NCI-H1417 (cell line): ENCODE results near the gene ALCAM.

Experiments used
- DNase-seq, 3 experiments: peaks; one replicate each; lab custom pipeline; 2025; lab: John Stamatoyannopoulos, UW

ALCAM gene

DNA sequence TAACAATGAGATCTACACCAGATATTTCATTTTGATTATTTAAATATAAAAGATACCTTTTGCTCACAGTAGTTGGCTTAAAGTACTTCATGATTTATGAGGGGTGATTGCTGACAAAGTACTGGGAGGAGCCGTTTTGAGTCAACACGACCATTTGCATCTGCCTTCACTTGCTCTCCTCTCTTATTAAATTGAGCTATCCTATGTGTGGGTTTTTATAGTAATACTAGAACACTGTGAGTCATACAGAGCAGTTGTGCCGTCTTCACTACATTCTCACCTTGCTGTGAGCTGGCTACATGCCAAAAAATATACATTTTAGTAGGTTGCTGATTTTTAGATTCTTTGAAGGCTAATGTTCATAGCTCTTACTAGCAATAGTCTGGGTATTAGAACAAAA lies 161.2 kb downstream of the ALCAM start:
- peak; percentile 81 to 94 (median 84) for DNase-seq

DNA sequence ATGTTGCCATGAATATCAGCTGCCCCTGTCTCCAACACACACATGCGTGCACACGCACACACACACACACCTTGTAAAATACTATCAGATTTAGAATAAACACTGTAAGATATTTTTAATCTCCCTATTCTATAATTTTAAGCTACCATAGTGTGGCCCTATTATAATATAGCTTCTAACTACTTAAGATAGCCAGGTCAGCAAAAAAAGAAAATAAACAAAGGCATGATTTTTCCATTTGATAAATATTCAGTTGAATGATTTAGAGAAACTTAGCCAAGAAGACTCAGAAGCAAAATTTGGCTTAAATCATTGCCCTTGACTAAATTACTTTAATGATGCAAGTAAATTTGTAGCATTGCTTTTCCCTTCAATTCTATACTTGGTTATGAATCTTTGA lies 162.2 kb downstream of the ALCAM start:
- DNase-seq: no peak

DNA sequence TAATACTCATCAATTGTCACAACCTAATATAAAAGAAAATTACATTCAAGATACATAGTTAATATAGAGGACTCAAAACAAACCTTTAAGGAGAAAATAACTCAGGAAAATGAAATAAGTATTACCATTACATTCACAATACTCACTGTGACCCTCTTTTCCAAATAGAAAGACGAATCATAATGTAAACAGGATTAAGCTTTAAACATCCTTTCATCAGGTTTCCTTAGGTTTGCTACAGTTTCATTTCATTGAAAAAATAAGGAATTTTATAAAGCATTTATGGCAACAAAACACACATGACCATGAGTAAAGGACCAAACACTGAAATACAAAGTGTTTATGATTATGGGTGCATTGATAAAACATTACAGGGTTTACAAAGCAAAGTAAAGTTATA lies 162.7 kb downstream of the ALCAM start:
- no peak for DNase-seq

DNA sequence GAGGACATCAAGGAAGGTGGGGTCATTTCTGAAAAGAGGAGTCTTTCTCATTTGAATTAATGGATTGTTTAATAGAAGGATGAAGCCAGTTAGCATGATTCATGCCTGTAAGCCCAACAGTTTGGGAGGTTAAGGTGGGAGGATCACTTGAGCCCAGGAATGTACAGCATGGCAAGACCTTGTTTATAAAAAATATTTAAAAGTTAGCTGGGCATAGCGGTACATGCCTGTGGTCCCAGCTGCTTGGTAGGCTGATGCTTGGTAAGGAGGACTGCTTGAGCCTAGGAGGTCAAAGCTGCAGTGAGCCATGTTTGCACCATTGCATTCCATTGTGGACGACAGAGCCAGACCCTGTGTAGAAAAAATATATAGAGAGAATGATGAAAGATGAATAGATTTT lies 165.5 kb downstream of the ALCAM start:
- no peak for DNase-seq

DNA sequence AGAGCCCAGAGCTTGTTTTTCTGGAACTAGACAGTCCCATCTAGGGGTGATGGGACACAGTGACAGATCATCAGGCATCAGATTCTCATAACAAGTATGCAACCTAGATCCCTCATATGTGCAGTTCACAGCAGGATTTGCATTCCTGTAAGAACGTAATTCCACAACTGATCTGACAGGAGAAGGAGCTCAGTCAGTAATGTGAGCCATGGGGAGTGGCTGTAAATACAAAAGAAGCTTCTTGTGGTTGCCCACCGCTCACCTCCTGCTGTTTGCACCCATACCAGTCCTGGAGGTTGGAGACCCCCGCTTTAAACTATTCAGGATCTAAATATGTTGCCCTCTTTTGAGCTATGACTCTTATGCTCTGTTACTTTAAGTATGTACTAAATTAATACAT lies 167.3 kb downstream of the ALCAM start:
- no peak for DNase-seq

DNA sequence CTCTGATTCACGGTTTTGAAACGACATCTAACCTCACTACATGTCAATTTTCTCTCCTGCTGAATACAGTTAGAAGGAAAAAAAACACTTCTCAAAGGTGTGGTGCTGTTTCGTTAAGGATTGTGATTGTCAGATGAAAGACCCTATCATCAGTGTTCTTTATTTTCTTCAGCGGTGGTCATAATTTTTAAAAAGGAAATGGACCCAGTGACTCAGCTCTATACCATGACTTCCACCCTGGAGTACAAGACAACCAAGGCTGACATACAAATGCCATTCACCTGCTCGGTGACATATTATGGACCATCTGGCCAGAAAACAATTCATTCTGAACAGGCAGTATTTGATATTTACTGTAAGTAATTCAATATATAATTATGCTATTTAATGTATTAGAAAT lies 167.8 kb downstream of the ALCAM start:
- DNase-seq: no peak

DNA sequence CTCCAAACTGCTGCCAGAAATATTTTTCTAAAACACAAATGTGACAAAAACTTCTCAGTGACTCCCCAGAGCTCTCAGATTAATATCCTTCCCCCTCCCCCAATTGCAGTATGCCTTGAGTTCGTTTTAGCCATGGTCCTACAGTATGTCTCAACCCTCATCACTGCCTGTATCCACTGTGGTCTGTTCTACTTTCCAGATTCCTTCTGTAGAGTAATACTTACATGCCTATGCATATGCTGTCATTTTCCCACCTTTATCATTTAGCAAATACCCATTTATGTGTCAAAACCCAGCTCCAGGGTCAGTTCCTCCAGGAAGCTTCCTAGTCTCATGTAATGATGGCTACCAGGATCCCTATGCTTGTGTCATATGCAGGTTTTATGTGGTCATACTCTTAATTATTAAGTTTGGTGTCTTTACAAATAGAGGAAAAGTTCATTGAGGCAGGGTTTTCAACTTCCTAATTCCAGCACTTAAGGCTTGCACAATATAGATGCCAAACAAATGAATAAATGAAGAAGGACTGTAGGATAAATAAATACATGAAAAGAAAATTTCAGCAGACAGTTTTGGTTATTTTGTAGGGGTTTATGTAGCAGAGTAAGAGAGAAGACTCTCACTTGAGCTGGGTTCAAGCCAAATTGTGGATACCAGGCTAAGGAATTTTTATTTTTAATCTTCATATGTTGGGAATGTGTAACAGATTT lies 170.8 kb downstream of the ALCAM start:
- DNase-seq: no peak

DNA sequence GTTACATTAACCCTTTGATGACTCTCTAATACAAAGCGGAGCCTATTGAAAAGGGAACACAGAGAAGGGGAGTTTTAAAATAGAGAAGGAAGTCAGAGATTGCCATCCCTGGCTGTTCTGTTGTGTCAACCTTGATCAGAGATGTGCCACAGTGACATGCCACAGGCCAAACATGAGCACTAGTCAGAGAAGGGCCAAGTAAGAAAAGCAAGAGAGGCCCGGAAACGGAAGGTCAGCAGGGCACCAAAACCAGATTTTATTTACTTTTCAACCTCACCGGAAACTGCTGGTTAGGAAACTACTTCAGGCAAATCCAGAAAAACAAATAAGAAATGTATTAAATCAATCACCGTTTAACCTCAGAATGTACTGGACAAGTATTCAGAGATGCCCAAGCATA lies 171.8 kb downstream of the ALCAM start:
- no peak for DNase-seq

DNA sequence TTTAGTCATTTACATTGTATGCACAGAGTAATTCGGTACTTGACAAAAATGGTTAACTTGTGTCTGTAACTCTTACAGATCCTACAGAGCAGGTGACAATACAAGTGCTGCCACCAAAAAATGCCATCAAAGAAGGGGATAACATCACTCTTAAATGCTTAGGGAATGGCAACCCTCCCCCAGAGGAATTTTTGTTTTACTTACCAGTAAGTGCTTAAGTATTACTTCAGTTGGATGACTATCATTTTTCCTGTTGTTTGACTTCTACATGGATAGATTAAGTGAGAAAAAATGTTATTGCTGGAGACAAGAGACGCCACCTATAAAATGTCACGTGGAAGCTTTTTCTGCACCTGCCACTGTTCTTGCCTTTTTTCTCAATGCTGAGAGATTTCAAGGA lies 173.2 kb downstream of the ALCAM start:
- peak; percentile 26 to 87 (median 77) for DNase-seq

DNA sequence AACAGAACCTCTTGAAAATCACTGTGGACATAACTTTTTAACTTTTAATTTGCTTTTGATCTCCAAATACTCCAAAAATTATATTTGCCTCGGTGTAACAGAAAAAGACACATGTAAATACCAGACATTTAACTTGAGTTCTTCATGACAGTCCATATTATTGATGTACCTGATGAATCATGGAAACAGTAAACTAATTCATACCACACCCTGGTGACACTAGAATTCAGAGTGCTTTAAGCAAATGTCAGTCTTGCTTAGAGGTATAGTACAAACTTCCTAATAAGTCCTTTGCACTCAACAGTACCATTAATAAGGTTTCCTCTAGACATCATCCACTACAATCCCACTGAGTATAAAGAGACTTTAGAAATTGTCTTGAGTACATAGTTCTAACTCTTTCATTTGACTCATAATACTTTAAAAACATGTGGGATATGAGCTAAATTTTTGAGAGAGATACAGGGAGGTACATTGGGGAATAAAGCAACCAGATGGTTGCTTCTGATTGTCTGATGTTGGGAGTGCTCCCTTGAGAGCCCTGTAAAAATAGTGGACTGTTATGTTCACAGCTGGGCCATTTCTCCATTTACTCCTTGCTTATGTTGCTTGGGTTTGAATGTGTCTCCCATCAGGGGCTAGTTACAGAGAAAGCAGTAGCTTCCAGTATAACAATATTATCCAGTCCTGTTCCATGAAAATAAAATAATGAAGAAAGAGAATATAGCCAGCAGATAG lies 175.7 kb downstream of the ALCAM start:
- DNase-seq: no peak

DNA sequence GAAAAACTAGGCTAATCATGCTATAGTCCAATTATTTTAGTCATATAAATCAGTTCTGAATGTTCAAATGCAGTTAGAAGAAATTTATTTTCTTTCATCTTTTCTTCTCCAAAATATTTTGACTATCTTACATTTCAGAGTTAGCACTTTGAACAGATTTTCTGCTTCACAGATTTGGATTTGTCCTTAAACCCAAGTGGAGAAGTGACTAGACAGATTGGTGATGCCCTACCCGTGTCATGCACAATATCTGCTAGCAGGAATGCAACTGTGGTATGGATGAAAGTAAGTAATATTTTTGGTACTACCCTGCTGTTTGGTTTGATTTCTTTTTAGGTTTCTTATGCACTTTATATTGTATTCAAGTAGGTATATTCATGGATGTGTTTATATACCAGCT lies 178.3 kb downstream of the ALCAM start:
- no peak for DNase-seq

DNA sequence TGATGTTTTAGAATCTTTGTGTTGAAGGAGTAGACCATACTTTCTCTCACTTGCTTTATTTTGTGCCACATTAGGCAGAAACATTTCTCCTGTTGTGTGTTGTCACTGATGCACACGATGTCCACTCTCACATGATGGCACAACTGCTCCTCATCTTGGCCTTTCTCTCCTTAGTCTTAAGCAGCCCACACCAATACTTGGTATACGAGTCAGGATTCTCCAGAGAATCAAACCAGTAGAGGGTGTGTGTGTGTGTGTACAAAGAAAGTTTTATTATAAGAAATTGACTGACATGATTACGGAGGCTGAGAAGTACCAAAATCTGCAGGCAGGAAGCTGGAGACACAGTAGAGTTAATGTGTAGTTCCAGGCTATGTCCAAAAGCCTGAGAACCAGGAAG lies 187.1 kb downstream of the ALCAM start:
- DNase-seq: no peak

DNA sequence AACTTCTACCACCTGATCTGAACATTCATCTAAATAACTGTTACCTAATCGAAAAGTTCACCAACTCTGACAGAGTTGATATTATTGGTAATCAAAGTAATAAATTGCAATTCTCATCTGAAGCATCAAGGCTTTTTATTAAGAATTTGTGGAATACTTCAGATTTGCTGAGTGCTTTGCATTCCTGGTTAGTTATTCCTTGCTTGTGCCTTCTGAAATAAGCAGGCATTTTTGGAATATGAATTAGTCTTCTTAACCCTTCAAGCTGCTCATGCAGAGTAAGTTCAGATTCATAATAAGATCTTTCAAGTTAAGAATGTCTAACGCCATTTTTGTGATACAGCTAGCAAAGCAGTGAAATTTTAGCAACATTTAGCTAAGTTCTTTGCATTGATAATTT lies 188.5 kb downstream of the ALCAM start:
- DNase-seq: no peak

DNA sequence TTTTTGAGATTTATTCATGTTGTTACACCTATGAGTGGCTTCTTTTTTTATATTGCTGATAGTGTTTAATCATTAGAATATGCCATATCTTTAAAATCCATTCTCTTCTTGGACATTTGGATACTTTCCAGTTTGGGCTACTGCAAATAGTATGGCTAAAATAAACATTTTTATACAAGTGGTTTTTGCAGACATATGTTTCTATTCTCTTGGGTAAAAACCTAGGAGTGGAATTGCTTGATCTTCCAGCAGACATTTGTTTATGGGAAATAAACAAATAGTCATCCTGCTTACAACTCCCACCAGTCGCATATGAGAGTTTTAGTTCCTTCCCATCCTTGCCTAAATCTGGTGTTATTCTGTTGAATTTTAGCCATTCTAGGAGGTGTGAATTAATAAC lies 193.1 kb downstream of the ALCAM start:
- DNase-seq: no peak

DNA sequence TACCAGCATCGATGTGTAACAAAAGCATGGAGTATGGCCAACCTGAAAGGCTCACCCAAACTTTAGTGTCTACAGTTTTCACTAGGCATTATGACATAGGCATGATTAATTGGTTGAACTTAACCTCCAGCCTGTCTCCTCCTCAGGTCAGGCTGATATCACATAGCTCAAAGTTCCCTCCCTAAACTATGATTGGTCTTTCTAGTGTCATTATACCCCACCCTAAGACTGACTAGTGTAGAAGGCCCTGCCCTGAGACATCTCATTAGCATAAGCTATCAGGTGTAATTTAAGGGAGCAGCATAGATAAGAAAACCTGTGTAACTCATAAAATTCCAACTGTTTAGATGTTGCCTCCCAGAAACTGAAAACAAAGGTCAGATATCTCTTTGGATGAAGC lies 195.2 kb downstream of the ALCAM start:
- DNase-seq: no peak

DNA sequence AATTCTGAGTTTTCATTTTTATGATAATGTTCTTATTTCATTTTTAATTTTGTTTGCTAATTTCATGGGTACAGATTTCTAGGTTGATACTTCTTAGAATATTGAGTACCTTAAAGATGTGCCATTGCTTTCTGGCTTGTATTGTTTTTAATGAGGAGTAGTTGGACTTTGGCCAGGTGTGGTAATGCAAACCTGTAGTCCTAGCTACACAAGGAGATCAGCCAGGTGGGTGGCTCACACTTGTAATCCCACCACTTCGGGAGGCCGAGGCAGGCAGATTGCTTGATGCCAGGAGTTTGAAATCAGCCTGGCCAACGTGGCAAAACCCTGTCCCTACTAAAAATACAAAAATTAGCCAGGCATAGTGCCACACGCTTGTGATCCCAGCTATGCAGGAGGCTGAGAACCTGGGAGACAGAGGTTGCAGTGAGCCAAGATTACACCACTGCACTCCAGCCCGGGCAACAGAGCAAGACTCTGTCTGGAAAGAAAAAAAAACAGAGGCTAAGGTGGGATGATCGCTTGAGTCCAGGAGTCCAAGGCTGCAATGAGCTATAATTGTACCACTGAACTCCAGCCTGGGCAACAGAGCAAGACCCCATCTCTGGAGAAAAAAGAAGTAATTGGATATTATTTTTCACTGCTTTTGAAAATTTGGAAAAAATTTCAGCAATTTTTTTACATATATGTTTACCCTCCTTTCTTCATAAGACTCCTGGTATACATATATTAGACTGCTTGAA lies 198.0 kb downstream of the ALCAM start:
- DNase-seq: no peak

DNA sequence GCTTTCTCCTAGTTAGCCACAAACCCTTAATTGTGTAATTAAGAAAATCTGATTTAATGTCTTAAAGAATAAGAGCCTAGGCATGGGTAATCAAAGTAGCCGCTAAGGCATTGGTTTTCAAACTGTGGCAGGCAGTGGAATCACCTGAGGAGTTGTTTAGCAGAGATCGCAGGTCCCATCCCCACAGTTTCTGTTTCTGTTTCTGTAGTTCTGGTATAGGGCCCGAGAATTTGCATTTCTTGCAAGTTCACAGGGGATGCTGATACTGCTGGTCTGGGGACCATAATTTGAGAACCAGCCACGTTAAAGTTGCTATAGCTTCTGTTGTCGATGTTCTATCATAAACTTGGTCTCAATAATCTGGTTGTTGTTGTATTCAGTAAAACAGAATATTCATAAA lies 204.3 kb downstream of the ALCAM start:
- no peak for DNase-seq

DNA sequence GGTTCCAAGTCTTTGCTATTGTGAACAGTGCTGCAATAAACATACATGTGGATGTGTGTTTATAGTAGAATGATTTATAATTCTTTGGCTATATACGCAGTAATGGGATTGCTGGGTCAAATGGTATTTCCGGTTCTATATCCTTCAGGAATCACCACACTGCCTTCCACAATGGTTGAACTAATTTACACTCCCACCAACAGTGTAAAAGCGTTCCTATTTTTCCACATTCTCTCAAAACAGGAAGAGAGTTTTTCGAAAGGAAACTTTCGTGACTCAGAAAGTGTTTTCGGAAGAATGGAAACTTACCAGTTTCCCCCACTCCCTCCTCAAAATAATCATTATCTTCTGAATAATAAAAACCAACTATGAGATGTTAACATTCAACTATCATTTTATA lies 205.8 kb downstream of the ALCAM start:
- no peak for DNase-seq

DNA sequence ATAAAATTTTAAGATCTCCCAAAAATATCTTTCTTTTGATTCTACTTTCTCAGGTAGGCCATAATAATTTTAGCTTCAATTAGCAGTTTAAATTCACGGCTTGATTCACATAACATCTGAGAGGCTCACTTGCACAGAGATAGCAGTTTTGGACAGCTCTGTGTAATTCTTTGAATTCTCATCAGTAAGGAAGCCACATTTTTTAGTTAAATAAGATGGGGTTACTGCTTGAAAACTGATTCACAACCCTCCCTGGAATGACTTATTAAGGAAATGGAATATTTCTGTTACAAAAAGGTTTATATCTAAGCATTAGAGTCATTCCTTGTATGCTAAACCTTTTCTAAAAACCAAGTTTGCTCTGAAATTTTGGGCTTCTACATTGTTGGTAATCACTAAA lies 212.7 kb downstream of the ALCAM start:
- no peak for DNase-seq

DNA sequence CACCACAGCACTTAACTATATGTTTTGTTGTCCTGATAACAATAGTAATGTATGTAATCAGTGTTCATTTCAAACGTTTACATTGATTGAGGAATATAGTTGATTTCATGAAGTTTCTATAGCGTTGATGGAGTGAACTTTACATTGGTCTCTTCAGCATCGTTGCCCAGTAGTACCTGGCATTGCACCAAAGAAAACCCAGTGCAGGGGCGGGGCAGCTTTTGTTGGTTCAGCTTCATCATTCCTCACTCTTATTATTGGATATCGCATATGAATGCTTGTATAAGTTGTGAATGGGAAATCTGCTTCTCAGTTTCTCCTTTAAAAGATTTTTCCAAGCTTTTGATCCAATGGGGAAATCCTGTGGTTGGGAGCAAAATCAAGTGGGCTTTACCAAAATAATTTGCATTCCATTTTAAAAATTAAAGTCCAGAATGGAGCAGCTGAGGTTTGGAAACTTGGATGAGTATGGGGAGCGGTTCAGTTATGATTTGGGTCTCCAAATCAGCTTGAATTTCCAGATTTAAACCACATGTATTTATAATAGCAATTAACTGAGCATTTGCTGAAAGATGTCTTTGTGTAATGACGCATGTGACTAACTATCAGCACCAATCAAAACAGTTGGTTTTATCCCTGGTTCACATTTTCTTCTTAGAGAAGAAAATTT lies 213.7 kb downstream of the ALCAM start:
- DNase-seq: peak in 2 of 3 experiments; percentile 8 to 40

DNA sequence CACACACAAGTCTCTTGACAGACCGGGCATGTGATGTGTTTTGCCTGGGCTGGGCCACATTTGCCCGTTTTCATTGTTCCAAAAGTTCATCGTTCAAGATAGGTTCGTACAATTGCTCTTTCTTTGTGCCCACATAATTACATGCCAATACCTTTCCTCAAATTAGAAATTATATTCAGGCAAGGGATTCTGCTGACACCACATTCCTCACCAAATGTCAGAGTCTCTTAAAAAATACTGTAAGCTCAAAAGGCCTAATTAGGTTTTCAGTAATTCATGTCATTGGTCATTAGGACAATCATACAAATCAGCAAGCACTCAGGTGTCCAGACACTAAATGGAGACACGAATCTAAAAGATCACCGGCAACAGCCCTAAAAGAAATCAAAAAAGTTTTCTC lies 215.3 kb downstream of the ALCAM start:
- no peak for DNase-seq

DNA sequence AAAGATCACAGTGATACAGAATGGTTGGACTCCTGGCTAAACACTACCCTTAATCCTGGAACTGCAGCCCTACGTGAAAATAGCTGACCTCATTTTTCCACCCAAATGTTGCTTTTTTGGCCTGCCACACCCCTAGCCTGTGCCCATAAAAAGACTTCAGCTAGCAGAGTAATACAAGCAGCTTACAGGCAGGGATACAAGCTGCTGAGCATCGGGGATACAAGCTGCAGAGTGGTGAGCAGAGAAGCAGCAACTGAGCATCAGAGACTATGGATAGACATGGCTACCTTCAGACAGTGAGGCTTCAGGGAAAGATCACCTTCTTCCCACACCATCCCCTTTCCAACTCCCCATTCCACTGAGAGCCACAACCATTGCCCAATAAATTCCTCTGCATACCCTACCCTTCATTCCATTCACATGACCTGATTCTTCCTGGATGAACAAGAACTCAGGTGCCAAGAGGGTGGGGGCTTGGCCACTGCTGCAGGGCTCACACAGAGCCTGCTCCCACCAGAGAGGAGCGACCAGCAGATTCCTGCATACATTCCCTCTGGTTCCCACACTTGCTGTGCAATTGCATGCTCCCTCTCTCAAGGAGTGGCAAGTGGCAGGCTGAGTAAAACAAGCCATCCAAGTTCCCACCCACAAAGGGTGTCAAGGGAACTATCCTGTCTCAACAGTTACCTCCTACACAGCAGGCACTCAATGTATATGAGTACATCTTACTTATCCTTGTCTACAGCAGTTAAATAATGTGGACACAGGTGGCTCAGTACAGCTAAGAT lies 217.5 kb downstream of the ALCAM start:
- no peak for DNase-seq
